K562 (cell line): ENCODE measurements around the gene EPSTI1.

Experiments
- BDP1 ChIP-seq: IDR thresholded peaks from 3 replicates; pipeline ENCODE4 v1.6.1; 2011; ENCODE audit not compliant: insufficient read length, insufficient read depth
- EP300 ChIP-seq: IDR thresholded peaks from 2 replicates; pipeline ENCODE4 v1.6.1; 2012; ENCODE audit warnings: low read length, improper control_type of control experiment
- ETV6 ChIP-seq, 3 experiments: fragments of 150-350 bp in 1 of 3; sonication (generic) in 1 of 3; formaldehyde crosslinking in 1 of 3; IDR thresholded peaks; 2 replicates each; pipeline versions ENCODE4 v1.6.1 to v1.8.0; 2014 to 2022; ENCODE audit warnings: borderline replicate concordance in 2 of 3, low read depth in 2 of 3, antibody characterized with exemption in 1 of 3, low read length in 1 of 3, mild to moderate bottlenecking in 1 of 3, missing genetic modification reagents in 1 of 3
- POLR2A ChIP-seq: fragments of 450-650 bp; conservative IDR thresholded peaks from 2 replicates; pipeline ENCODE4 v1.6.1; 2016
- TF ChIP-seq, protein P1 (sequence below), 3 experiments: IDR thresholded peaks in 2 of 3; conservative IDR thresholded peaks in 1 of 3; 2 replicates each; pipeline ENCODE4 v1.5.1; 2011 to 2012; ENCODE audit warnings: low read length in 3 of 3, mild to moderate bottlenecking in 3 of 3, control low read depth in 2 of 3, improper control_type of control experiment in 1 of 3, inconsistent platforms in 1 of 3, low read depth in 1 of 3, mixed read lengths in 1 of 3, moderate library complexity in 1 of 3; ENCODE audit not compliant: insufficient read depth in 2 of 3
- TF ChIP-seq, protein P2 (sequence below), 2 experiments: fragments of 450-650 bp in 1 of 2; sonication (generic) in 1 of 2; formaldehyde crosslinking; conservative IDR thresholded peaks; 2 replicates each; pipeline versions ENCODE4 v1.4.0 to v1.8.1; 2020 to 2022; ENCODE audit warnings: mild to moderate bottlenecking in 1 of 2, missing genetic modification reagents in 1 of 2
- TF ChIP-seq, protein P3 (sequence below): fragments of 450-650 bp; formaldehyde crosslinking; IDR thresholded peaks from 2 replicates; pipeline ENCODE4 v1.4.0; 2022; ENCODE audit warnings: missing genetic modification characterization
- TF ChIP-seq, protein P4 (sequence below): sonication (generic); formaldehyde crosslinking; IDR thresholded peaks from 2 replicates; pipeline ENCODE4 v1.9.0; 2022; ENCODE audit warnings: mild to moderate bottlenecking, missing genetic modification reagents
- TF ChIP-seq, protein P5 (sequence below): sonication (generic); formaldehyde crosslinking; IDR thresholded peaks from 2 replicates; pipeline ENCODE4 v1.9.0; 2022; ENCODE audit warnings: mild to moderate bottlenecking, missing genetic modification reagents

DNA sequence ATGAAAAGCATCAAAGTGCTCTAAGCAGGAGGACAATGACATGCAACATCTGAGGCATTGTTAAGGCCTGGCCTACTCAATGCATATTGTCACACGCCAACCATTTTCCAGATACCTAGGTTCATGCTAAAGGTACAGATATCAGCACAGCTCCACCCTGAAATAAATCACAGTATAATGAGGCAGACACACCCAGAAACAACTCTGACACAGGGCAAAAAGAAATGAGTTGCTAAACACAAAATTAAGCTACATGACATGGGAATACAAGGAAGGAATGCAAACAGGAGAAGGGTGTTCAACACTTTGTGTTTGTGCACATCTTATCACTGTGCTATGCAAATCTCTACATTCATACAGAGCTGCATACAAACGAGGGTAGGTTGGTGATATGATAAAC is 86.5 kb downstream of the EPSTI1 start:
- TF ChIP-seq, protein P1, sequence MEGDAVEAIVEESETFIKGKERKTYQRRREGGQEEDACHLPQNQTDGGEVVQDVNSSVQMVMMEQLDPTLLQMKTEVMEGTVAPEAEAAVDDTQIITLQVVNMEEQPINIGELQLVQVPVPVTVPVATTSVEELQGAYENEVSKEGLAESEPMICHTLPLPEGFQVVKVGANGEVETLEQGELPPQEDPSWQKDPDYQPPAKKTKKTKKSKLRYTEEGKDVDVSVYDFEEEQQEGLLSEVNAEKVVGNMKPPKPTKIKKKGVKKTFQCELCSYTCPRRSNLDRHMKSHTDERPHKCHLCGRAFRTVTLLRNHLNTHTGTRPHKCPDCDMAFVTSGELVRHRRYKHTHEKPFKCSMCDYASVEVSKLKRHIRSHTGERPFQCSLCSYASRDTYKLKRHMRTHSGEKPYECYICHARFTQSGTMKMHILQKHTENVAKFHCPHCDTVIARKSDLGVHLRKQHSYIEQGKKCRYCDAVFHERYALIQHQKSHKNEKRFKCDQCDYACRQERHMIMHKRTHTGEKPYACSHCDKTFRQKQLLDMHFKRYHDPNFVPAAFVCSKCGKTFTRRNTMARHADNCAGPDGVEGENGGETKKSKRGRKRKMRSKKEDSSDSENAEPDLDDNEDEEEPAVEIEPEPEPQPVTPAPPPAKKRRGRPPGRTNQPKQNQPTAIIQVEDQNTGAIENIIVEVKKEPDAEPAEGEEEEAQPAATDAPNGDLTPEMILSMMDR (IDR thresholded peaks at IDR 0.05 in 2 of 3, conservative IDR thresholded peaks at IDR 0.05 in 1 of 3; ENCODE audit: insufficient read depth in 2 of 3, low read depth in 1 of 3, low read length in 3 of 3) = no peak
- no peak for TF ChIP-seq POLR2A
- TF ChIP-seq, protein P2, sequence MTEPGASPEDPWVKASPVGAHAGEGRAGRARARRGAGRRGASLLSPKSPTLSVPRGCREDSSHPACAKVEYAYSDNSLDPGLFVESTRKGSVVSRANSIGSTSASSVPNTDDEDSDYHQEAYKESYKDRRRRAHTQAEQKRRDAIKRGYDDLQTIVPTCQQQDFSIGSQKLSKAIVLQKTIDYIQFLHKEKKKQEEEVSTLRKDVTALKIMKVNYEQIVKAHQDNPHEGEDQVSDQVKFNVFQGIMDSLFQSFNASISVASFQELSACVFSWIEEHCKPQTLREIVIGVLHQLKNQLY (CRISPR knock-in tag; conservative IDR thresholded peaks at IDR 0.05) = no peak
- TF ChIP-seq, protein P3, sequence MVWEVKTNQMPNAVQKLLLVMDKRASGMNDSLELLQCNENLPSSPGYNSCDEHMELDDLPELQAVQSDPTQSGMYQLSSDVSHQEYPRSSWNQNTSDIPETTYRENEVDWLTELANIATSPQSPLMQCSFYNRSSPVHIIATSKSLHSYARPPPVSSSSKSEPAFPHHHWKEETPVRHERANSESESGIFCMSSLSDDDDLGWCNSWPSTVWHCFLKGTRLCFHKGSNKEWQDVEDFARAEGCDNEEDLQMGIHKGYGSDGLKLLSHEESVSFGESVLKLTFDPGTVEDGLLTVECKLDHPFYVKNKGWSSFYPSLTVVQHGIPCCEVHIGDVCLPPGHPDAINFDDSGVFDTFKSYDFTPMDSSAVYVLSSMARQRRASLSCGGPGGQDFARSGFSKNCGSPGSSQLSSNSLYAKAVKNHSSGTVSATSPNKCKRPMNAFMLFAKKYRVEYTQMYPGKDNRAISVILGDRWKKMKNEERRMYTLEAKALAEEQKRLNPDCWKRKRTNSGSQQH (CRISPR knock-in tag) = no peak
- TF ChIP-seq, protein P4, sequence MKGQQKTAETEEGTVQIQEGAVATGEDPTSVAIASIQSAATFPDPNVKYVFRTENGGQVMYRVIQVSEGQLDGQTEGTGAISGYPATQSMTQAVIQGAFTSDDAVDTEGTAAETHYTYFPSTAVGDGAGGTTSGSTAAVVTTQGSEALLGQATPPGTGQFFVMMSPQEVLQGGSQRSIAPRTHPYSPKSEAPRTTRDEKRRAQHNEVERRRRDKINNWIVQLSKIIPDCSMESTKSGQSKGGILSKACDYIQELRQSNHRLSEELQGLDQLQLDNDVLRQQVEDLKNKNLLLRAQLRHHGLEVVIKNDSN = no peak
- TF ChIP-seq BDP1 = no peak
- TF ChIP-seq ETV6 (IDR thresholded peaks at IDR 0.05; ENCODE audit: borderline replicate concordance in 1 of 2, low read depth in 2 of 2, low read length in 1 of 2) = no peak
- TF ChIP-seq ETV6 (CRISPR knock-in tag; IDR thresholded peaks at IDR 0.05; ENCODE audit: borderline replicate concordance) = no peak
- TF ChIP-seq, protein P5, sequence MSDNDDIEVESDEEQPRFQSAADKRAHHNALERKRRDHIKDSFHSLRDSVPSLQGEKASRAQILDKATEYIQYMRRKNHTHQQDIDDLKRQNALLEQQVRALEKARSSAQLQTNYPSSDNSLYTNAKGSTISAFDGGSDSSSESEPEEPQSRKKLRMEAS (CRISPR knock-in tag) = no peak
- TF ChIP-seq EP300 = no peak
